Fibroblast of pulmonary artery (primary cell): ENCODE results near the gene ZMIZ1.

ENCODE experiments used
- DNase-seq: peaks from one replicate; pipeline ENCODE4 v3.0.0-alpha.2; 2010; ENCODE audit warnings: low read depth
- H3K4me3 ChIP-seq: replicated peaks from 2 replicates; pipeline ENCODE4 v1.5.1; 2011; ENCODE audit warnings: low read depth, mild to moderate bottlenecking, control low read depth, low read length, moderate library complexity
- CTCF ChIP-seq: IDR thresholded peaks from 2 replicates; pipeline ENCODE4 v1.5.1; 2011; ENCODE audit warnings: mild to moderate bottlenecking, control low read depth, low read length, inconsistent platforms; ENCODE audit errors: missing control alignments

Gene ZMIZ1

DNA sequence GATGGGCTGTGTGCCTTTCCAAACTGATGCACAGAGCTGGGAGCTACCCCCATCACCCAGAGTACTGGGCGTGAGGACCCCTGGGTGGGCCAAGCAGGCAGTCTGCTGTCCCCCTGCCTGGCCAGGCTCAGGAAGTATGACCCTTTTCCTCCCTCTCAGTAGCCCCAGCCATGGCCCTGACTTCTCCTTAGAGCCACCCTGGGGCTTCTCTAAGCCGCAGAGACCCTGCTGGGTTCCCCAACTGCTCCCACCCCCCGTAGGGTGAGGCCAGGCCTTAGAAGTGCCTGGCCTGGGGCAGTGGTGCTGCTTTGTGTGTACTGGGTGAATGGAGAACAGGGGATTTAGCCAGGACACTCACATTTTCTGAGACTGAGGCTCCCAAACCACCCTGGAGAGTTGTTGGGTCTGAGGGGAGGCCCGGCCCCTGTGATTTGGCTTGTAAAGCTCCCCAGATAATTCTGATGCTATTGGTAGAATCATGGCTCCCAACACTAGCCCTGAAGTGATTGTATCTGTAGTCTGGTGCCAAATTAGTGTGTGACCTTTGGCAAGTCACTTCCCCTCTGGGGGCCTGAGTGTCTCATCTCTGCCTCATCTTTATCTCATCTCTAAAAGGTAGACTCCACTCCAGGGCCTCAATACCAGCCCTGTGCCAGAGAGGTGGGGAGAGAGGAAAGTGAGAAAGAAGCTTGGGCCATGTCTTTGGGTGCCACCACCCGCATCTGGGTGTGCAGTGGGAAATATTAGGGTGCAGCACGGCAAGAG lies 178.8 kb downstream of the ZMIZ1 start:
- DNase-seq, result no peak
- H3K4me3 ChIP-seq, result no peak overlapping the region
- TF ChIP-seq CTCF, result no peak

GRCh38 chr10:79248341-79249185 lies 179.8 kb downstream of the ZMIZ1 start:
- TF ChIP-seq CTCF, result no peak
- no peak overlapping the region for H3K4me3 ChIP-seq
- no peak for DNase-seq

DNA sequence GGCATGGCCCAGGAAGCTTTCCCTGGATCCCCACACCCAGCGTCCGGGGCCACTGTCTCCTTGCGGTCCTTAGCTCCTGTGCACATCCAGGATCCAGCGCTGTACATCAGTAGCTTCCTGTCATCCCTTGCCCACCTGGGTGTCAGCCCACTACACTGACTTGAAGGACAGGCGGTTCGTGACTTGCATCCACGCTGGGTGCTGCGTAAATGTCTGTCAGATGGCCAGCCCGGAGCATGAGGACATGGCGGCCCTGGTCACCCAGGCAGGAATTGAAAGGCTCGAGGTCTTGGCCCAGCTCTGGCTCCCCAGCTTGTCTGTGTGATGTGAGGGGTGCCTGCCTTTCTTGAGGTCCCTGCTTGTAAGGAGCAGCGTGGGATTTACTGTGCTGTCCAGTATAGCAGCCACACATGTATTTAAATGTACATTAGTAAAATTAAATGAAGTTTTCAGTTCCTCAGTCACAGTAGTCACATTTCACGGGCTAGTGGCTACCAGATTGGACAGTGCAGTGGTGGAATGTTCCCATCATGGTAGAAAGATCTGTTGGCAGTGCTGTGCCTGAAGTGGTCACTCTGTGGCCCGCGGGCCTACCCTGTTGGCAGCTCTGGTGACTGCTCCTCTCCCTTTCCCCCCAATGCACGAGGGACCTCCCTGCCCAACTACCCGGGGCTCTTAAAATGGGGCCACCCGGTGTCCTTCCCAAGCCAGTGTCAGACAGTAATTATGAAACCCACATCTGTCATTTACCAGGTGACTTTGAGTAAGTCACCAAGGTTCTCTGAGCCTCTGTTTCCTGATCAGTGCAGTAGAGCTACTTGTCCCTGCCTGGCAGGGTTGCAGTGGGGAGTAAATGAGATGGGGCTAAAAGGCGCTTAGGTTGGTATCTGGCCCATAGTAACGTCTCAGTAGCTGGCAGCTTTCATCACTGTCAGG lies 180.7 kb downstream of the ZMIZ1 start:
- no peak overlapping the region for H3K4me3 ChIP-seq
- no peak for DNase-seq
- no peak for TF ChIP-seq CTCF

DNA sequence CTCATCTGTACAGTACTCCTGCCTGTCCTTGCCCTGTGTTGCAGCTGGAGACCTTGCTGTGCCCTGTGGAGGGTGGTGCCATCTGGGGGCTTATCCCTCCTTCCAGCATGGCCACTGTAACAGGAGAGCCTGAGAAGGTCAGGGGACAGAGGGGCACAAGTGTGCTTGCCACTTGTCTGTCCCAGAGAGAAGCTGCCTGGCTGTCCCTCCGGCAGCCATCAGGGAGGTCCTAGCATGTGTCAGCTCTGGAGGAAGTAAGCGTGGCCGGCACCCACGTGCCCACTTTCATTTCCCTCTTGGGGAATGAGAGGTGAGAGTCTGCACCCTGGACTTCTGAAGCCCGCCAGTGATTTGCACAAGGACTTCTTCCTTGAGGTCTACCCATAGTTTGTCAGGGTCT lies 181.5 kb downstream of the ZMIZ1 start:
- DNase-seq, result no peak
- no peak for TF ChIP-seq CTCF
- H3K4me3 ChIP-seq, result no peak overlapping the region

DNA sequence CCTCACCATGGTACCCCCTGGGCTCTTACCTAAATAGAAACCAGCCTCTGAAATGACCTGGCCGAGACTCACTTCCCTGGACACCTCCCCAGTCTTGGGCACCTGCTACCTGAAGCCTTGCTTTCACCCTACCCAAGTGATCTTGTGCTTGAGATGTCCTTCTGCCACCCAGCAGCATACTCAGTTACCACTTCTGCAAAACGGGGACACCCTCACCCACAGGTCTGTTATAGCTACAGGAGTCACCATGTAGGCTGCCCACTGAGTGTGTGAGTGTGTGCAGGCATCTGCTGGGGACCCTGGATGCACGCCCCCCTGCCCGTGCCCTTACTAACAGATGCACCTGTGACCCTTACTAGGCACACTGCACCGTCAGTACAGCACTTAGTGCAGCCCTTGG lies 183.7 kb downstream of the ZMIZ1 start:
- no peak for DNase-seq
- H3K4me3 ChIP-seq, result no peak overlapping the region
- TF ChIP-seq CTCF, result no peak

DNA sequence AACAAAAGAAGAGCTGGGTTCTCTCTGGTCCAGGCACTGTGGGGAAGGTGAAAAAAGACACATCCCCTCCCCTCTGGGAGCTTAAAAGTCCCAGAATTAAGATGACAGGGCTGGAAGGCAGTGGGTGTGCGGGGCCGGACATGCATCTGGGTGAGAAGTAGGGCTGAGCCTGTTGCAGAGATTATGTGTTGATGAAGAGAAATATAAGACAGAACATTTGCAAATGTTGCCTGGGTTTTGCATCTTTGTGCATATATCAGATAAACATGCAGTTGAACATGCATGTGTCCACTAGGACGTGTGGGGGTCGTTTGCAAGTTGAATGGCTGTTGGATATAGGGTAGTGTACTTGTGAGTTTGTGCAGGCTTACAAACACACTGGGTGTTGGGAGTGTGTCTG lies 184.2 kb downstream of the ZMIZ1 start:
- H3K4me3 ChIP-seq, result no peak overlapping the region
- TF ChIP-seq CTCF, result no peak
- no peak for DNase-seq
